HG02852 (cell line): Measurements from ENCODE around the gene WDR73.
"Not testable (repeated sequence)": the region's sequence is repeated elsewhere in the genome, so short reads cannot be mapped to it uniquely, and the experiment has no call there.

Experiments
- ATAC-seq: cut with Tn5 transposase; IDR thresholded peaks from one replicate; pipeline ENCODE4 v1.9.1; 2021; ENCODE audit warnings: mild to moderate bottlenecking, moderate library complexity; ENCODE audit not compliant: unreplicated experiment

WDR73 gene

GRCh38 chr15:84658080-84658787 lies 4.2 kb upstream of the WDR73 start, which contains the start of gene NMB:
Gene NMB (minus strand): TSS chr15:84658199. CDS start chr15:84658152, 47 bp downstream.
- ATAC-seq: peak; percentile 54

- no peak for ATAC-seq
Measured at GRCh38 chr15:84657748-84658079, 3.6 kb upstream of the WDR73 start.

- ATAC-seq: no peak
Measured at GRCh38 chr15:84656972-84657371, 2.9 kb upstream of the WDR73 start.

GRCh38 chr15:84654689-84655453 lies 788 bp upstream of the WDR73 start:
- ATAC-seq: no peak

- ATAC-seq: no peak
Measured at GRCh38 chr15:84653584-84653909, 536 bp downstream of the WDR73 start.

GRCh38 chr15:84649706-84650105 lies 4.4 kb downstream of the WDR73 start:
- no peak for ATAC-seq

GRCh38 chr15:84648539-84648938 lies 5.5 kb downstream of the WDR73 start:
- ATAC-seq: no peak

- no peak for ATAC-seq
Measured at GRCh38 chr15:84647726-84648125, 6.4 kb downstream of the WDR73 start.

- ATAC-seq: no peak
Measured at GRCh38 chr15:84645997-84646396, 8.1 kb downstream of the WDR73 start.

- ATAC-seq: no peak
Measured at GRCh38 chr15:84645496-84645895, 8.6 kb downstream of the WDR73 start.

GRCh38 chr15:84643838-84644237 lies 10.2 kb downstream of the WDR73 start:
- no peak for ATAC-seq

- ATAC-seq: not testable (repeated sequence)
Measured at GRCh38 chr15:84642640-84643039, 11.4 kb downstream of the WDR73 start.

GRCh38 chr15:84641871-84642270 lies 12.2 kb downstream of the WDR73 start:
- not testable (repeated sequence) for ATAC-seq

GRCh38 chr15:84638103-84638502 lies 16.0 kb downstream of the WDR73 start:
- no peak for ATAC-seq

- no peak for ATAC-seq
Measured at GRCh38 chr15:84634228-84634837, 19.8 kb downstream of the WDR73 start.

GRCh38 chr15:84633311-84634227 lies 20.5 kb downstream of the WDR73 start:
- ATAC-seq: peak; percentile 39

GRCh38 chr15:84631706-84632272 lies 22.3 kb downstream of the WDR73 start:
- ATAC-seq: no peak

GRCh38 chr15:84629033-84629432 lies 25.1 kb downstream of the WDR73 start:
- no peak for ATAC-seq

- no peak for ATAC-seq
Measured at GRCh38 chr15:84625123-84625522, 29.0 kb downstream of the WDR73 start.

GRCh38 chr15:84624359-84624758 lies 29.7 kb downstream of the WDR73 start:
- ATAC-seq: no peak
